DOHH2 (cell line): Measurements from ENCODE around the gene OXSR1.

ENCODE experiments used
- CTCF ChIP-seq: fragments of 200-600 bp; sonication (generic); IDR thresholded peaks from one replicate; pipeline ENCODE4 v1.5.1; 2014; ENCODE audit warnings: antibody characterized with exemption, mild to moderate bottlenecking, low read depth, low read length; ENCODE audit not compliant: poor library complexity, severe bottlenecking
- EZH2phosphoT487 ChIP-seq: fragments of 200-600 bp; sonication (generic); IDR thresholded peaks from 2 replicates; pipeline ENCODE4 v1.6.1; 2017; ENCODE audit warnings: borderline replicate concordance, mild to moderate bottlenecking, antibody characterized with exemption, low read length, moderate library complexity, mixed read lengths

GRCh38 chr3:38254872-38255271 lies 89.5 kb downstream of the OXSR1 start:
- no peak for TF ChIP-seq CTCF
- no peak for TF ChIP-seq EZH2phosphoT487
